OCI-LY1 (cell line): ENCODE data around the gene RPL4.

Experiments used
- EZH2 ChIP-seq: fragments of 200-600 bp; sonication (generic), shearing (Covaris generic); IDR thresholded peaks from 2 replicates; pipeline ENCODE4 v1.8.0; 2017; ENCODE audit warnings: borderline replicate concordance, mixed run types, mild to moderate bottlenecking, antibody characterized with exemption, low read length, moderate library complexity, mixed read lengths
- TF ChIP-seq, protein P1 (sequence below): fragments of 200-600 bp; sonication (generic), shearing (Covaris generic); IDR thresholded peaks from 2 replicates; pipeline ENCODE4 v1.5.1; 2017; ENCODE audit warnings: mild to moderate bottlenecking, antibody characterized with exemption, low read length, moderate library complexity, mixed read lengths

DNA sequence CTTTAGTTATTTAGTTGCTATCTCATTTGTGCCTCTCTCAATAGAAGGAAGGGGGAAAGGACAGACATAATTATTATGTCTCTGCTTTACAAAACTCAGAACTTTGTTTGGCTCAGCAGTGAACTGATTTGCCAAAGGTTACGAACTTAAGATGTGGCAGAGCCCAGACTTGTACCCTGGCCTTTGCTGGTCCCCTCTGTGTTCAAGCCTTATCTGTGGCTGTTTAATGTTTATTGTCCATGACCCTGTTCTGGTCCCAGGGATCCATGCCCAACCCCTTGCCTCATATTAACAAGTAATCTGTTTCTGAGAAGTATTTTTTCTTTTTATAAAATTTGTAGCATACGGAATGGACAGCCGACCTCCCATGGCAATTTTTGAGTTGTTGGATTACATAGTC lies 17.8 kb downstream of the RPL4 start:
- TF ChIP-seq, protein P1, sequence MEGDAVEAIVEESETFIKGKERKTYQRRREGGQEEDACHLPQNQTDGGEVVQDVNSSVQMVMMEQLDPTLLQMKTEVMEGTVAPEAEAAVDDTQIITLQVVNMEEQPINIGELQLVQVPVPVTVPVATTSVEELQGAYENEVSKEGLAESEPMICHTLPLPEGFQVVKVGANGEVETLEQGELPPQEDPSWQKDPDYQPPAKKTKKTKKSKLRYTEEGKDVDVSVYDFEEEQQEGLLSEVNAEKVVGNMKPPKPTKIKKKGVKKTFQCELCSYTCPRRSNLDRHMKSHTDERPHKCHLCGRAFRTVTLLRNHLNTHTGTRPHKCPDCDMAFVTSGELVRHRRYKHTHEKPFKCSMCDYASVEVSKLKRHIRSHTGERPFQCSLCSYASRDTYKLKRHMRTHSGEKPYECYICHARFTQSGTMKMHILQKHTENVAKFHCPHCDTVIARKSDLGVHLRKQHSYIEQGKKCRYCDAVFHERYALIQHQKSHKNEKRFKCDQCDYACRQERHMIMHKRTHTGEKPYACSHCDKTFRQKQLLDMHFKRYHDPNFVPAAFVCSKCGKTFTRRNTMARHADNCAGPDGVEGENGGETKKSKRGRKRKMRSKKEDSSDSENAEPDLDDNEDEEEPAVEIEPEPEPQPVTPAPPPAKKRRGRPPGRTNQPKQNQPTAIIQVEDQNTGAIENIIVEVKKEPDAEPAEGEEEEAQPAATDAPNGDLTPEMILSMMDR: no peak
- no peak for TF ChIP-seq EZH2
